GM19239 (cell line): Measurements from ENCODE around the gene LAG3.

Source experiments
- DNase-seq: peaks from one replicate; pipeline ENCODE4 v3.0.0; 2011; ENCODE audit warnings: low spot score; ENCODE audit not compliant: insufficient read length
- FAIRE-seq: peaks from 2 replicates; lab custom pipeline; 2011; peaks lifted over from hg19 to GRCh38; lab: Jason Lieb, UNC

The LAG3 gene

DNA sequence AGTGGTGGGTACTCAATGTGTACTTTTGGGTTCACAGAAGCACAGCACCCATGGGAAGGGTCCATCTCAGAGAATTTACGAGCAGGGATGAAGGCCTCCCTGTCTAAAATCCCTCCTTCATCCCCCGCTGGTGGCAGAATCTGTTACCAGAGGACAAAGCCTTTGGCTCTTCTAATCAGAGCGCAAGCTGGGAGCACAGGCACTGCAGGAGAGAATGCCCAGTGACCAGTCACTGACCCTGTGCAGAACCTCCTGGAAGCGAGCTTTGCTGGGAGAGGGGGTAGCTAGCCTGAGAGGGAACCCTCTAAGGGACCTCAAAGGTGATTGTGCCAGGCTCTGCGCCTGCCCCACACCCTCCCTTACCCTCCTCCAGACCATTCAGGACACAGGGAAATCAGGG lies 47.8 kb downstream of the LAG3 start:
- no peak for FAIRE-seq
- DNase-seq = no peak

DNA sequence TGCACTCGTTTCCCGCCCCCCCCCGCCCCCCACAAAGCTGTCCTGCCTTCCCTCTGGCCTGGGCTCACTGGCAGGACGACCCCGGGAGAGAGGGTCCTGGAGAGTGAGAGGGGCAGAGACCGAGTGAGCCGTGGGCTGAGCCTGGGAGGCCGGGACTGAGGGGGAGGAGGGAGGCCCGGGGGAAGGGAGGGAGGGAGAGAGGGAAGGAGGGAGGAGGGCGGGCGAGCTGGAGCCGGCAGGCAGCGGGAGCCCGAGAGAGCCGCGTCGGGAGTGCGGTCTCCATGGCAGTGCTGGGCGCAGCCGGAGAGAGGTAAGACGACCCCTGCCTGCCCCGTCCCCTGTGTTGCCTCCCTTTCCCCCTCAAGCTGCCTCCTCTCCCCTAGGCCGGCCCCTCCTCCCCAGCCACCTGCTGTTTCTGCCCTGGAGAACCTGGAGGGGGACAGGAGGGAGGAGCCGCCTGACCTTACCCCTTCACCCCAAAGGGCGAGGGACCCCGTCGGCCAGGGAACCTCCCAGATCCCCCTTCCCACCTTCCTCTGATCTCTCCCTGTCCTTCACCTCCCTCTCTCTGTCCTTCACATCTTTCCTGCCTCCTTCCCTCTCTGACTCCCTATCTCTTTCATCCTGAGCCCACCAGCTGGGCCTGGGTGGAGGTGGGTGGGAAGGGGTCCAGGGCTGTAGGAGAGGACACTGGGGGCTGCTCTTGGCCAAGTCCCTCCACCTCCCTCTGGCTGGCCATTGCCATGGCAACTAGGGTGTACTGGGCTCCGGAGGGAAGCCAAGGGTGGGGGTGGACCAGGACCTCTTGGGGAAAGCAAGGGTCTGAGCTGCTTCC lies 49.5 kb downstream of the LAG3 start, which contains the start of gene GPR162:
TSS of gene GPR162 (plus strand) at position 231 of the 835 bp plus-strand sequence. CDS start 2,078 bp downstream, outside the sequence.
- DNase-seq (no peak), FAIRE-seq (no peak)

DNA sequence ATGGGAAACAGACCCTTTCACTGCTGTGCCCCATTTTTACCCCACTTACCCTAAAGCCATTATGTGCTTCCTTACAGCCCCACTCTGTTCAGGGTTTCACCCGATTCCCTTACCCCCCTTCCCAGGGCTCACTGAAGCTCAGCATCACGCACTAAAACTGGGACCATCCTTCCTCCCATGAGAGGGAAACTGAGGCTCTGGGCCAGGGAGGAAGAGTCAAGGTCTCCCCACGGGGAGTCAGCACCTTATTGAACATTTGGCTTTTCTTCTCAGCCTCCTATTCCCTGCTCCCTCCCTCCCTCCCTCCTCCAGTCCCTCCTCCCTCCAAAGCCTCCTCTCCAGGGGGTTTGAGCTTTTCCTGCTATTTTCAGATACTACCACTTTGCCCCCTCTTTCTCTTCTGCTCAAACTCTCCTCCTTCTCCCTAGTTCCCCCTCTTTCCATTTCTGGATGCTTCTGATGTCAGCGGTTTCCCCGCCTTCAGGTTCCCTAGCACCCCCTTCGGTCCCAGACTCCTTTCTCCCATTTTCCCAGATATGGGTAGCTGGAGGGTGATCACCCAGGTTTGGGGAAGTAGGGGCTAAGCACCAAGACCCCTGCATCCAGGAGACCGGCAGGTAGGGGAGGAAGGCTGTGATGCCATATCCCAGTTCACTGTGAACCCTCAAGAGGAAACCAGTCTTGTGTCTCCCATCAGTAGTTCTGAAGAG lies 50.3 kb downstream of the LAG3 start:
- no peak for DNase-seq
- FAIRE-seq = no peak

DNA sequence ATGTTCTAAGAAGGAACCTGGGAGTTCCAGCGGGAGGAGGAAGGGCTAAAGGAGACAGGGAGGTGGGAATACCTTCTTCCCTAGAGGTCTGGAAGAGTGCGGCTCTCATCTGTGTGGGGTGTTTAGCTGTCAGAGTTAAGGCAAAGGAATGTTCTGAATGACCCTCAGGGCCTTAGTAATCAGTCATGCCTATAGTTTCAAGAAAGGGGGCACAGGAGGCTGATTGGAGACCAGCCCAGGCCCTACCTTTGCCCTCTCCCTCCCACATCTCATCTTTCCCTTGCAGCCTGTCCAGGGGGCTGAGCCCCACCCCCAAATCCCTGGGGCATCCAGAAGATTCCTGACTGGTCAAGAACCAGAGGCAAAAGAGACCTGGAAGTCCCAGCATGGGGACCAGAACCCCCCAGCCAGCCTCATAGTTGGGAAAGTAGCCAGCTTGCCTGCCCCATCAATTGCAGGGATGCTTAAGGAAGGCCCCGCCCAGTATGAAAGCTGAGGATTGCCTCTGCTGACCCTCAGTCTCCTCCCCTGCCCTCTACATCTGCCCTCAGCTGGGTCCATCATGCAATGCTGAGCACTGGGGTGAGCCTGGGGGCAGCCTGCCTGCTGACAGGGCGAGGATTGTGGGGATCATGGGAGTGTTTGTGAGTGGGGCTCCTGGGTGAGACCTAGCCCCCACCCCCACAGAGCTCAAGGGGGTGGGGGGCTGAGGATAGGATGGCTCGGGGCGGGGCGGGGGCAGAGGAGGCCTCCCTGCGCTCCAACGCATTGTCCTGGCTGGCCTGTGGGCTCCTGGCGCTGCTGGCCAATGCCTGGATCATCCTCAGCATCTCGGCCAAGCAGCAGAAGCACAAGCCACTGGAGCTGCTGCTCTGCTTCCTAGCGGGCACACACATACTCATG lies 51.1 kb downstream of the LAG3 start:
- no peak for FAIRE-seq
- DNase-seq = no peak

DNA sequence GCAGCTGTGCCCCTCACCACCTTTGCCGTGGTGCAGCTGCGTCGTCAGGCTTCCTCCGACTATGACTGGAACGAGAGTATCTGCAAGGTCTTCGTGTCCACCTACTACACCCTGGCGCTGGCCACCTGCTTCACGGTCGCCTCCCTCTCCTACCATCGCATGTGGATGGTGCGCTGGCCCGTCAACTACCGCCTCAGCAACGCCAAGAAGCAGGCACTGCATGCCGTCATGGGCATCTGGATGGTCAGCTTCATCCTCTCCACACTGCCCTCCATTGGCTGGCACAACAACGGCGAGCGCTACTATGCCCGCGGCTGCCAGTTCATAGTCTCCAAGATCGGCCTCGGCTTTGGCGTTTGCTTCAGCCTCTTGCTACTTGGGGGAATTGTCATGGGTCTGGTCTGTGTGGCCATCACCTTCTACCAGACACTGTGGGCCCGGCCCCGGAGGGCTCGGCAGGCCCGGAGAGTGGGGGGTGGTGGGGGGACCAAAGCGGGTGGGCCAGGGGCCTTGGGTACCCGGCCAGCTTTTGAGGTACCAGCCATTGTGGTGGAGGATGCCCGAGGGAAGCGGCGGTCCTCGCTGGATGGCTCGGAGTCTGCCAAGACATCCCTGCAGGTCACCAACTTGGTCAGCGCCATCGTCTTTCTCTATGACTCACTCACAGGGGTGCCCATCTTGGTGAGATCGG lies 51.9 kb downstream of the LAG3 start:
- FAIRE-seq (no peak), DNase-seq (no peak)

DNA sequence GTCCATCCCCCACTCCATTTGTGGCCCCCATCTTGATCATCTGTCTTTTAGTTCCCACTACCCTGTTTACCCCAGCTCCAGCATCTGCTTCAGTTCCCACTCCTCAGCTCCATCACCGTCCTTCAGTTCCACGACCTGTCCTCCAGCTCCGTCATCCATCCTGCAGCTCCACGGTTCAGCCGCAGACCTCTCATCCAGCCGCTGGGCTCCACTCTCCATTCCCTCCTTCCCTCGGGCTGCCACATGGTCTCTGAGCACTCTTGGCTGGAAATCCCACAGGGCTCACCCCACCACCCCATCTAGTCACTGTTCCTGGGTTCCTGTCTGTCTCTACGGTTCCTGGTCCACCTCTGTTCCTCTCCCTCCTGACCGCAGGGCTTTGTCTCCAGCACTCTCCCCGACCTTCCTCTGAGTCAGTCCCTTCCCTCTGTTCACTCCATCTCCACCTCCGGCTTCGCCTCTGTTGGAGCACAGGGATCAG lies 52.6 kb downstream of the LAG3 start:
- DNase-seq = no peak
- no peak for FAIRE-seq

DNA sequence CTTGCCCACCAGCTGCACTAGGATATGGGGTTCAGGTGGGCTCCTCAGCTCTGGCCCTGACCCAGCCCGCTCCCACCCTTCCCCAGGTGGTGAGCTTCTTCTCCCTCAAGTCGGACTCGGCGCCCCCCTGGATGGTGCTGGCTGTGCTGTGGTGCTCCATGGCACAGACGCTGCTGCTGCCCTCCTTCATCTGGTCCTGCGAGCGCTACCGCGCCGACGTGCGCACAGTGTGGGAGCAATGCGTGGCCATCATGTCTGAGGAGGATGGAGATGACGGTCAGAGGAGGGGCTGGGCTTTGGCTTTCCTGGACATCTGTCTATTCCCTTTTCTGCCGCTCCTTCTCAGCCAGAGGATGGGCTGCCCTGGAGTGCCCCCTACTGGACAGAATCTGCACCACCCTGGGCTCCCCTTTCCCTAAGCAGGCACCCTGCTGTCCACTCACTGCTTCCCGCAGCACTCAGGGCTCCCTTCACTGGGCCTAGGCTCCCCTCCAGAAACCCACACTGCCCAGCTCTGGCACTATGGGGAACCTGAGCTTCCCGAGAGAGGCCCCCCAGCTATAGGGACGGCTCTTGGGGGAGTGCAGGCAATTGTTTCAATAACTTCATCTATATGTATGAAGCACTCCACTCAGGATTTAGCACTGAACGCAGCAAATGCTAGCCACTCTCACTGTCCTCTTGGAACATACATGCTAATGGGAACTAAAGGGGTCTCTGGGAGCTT lies 53.2 kb downstream of the LAG3 start:
- DNase-seq (peak; percentile 97), FAIRE-seq (peak; percentile 57)

DNA sequence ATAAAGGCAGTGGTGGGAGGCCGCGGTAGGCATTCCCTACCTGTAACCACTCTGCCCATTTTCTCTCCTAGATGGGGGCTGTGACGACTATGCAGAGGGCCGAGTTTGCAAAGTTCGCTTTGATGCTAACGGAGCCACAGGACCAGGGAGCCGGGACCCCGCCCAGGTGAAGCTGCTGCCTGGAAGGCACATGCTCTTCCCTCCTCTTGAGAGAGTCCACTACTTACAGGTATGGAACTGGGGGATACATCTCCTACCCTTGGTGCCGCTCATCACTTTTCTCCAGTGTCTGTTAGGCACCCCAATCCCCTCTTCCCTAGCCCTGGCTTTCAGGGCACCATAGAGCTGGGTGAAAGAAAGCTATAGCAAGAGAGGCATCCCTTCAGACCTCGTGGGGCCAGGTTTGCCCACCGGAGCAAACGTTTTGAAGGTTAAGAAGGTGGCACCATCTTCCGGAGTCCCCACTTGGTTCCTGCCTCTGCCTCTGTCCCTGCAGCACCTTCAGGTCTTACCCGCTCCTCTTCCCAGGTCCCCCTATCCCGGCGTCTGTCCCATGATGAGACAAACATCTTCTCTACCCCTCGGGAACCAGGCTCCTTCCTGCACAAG lies 53.9 kb downstream of the LAG3 start:
- no peak for DNase-seq
- no peak for FAIRE-seq

DNA sequence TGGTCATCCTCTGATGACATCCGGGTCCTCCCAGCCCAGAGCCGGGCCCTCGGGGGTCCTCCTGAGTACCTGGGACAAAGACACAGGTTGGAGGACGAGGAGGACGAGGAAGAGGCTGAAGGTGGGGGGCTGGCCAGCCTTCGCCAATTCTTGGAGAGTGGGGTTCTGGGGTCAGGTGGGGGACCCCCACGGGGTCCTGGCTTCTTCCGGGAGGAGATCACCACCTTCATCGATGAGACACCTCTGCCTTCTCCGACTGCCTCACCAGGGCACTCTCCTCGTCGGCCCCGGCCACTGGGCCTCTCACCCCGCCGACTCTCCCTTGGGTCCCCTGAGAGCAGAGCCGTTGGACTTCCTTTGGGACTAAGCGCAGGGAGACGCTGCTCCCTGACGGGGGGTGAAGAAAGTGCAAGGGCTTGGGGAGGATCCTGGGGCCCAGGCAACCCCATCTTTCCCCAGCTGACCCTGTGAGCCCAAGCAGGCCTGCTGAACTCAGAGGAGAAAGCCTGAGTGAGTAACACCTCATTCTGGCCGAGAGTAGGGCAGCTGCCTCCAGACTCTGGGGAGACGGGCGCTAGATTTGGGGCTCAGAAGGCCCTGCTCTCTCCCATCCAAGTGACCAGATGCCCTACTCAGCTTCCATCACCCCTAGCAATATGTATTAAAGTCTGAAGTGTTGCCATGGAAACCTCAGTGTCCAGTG lies 54.6 kb downstream of the LAG3 start:
- no peak for DNase-seq
- no peak for FAIRE-seq

DNA sequence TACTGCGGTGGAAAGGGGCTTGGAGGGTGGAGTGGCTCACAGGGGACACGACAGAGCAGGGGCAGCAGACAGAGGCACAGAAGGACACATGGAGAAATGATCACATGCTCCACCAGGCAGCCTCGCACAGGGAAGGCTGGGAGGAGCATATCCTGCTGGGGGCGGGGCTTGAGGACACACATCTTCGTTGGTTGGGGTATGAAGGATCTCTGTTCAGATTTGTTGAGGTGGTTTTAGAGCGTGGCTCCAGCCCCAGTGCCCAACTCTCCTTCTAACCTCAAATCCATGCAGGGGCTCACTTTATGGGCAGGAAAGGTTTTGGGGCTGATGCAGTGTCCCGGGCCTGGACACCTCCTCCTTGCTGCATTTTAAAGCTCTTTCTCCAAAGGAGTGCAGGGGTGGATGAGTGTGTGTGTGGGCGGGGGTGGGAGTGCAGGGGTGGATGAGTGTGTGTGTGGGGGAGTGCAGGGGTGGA lies 55.2 kb downstream of the LAG3 start:
- no peak for FAIRE-seq
- no peak for DNase-seq
